ENCODE results near the gene BRF1.

DNA sequence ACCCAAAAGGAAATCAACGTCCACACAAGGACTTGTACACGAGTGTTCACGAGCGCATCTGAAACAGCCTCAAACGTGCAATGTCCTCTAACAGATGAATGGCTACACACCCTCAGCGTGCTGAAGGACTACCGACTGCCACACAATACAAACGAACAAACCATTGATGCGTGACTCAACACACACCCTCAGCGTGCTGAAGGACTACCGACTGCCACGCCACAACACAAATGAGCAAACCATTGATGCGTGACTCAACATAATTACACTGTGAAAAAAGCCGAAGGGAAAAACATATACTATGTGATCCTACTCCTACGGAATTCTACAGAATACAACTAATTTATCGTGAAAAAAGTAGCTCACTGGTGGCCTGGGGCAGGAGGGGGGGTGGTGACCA, 77.5 kb downstream of the BRF1 start:
- TF ChIP-seq, protein P1, sequence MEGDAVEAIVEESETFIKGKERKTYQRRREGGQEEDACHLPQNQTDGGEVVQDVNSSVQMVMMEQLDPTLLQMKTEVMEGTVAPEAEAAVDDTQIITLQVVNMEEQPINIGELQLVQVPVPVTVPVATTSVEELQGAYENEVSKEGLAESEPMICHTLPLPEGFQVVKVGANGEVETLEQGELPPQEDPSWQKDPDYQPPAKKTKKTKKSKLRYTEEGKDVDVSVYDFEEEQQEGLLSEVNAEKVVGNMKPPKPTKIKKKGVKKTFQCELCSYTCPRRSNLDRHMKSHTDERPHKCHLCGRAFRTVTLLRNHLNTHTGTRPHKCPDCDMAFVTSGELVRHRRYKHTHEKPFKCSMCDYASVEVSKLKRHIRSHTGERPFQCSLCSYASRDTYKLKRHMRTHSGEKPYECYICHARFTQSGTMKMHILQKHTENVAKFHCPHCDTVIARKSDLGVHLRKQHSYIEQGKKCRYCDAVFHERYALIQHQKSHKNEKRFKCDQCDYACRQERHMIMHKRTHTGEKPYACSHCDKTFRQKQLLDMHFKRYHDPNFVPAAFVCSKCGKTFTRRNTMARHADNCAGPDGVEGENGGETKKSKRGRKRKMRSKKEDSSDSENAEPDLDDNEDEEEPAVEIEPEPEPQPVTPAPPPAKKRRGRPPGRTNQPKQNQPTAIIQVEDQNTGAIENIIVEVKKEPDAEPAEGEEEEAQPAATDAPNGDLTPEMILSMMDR (IDR thresholded peaks at IDR 0.05), result no peak
- TF ChIP-seq POLR2A (IDR thresholded peaks at IDR 0.05), result no peak

Measured in ovary (tissue), 3 donors.